A673 (cell line): Measurements from ENCODE around the gene TSSC4. TPM values are rescaled to one million over a fixed set of nuclear protein-coding genes. Genes with fewer than 3 reads are reported as not detected.

Source experiments
- BruUV-seq: library from RNA; stranded (reverse); fragments of 400-500 nt; replicated peaks from 2 replicates; lab custom pipeline; 2021; lab: Mats Ljungman, UMichigan
- CTCF ChIA-PET: fragments of 300-600 bp; sonication (Branson Sonifier 250); formaldehyde crosslinking; loops from one replicate; lab custom pipeline; 2022; ENCODE audit warnings: antibody characterized with exemption; lab: Charles Lee
- POLR2A ChIA-PET: fragments of 300-600 bp; sonication (Branson Sonifier 250); formaldehyde crosslinking; loops from one replicate; lab custom pipeline; 2022; ENCODE audit warnings: antibody characterized with exemption; ENCODE audit not compliant: low non-redundant PET; lab: Charles Lee
- DNase-seq: peaks from one replicate; pipeline ENCODE4 v3.0.0-alpha.2; 2015; ENCODE audit warnings: low spot score
- H3K27ac ChIP-seq: fragments of 200-600 bp; sonication (generic); 2 replicates; pipeline ENCODE4 v1.5.1; 2016; ENCODE audit warnings: mixed run types, low read depth, mild to moderate bottlenecking, mixed read lengths, antibody characterized with exemption, low read length; ENCODE audit not compliant: poor library complexity, severe bottlenecking
- H3K27me3 ChIP-seq: fragments of 200-600 bp; sonication (generic); replicated peaks from 2 replicates; pipeline ENCODE4 v1.6.1; 2017; ENCODE audit warnings: mixed run types, low read depth, mild to moderate bottlenecking, mixed read lengths, antibody characterized with exemption, low read length; ENCODE audit not compliant: insufficient read depth, poor library complexity
- H3K36me3 ChIP-seq: fragments of 200-600 bp; sonication (generic); 2 replicates; pipeline ENCODE4 v1.6.1; 2016; ENCODE audit warnings: mixed run types, mild to moderate bottlenecking, mixed read lengths, antibody characterized with exemption, low read length; ENCODE audit not compliant: insufficient read depth, poor library complexity, severe bottlenecking
- H3K4me1 ChIP-seq: fragments of 200-600 bp; sonication (generic); 2 replicates; pipeline ENCODE4 v1.6.1; 2017; ENCODE audit warnings: mixed run types, mild to moderate bottlenecking, mixed read lengths, antibody characterized with exemption, low read length; ENCODE audit not compliant: insufficient read depth, poor library complexity, severe bottlenecking
- H3K4me3 ChIP-seq: fragments of 200-600 bp; sonication (generic); 2 replicates; pipeline ENCODE4 v1.5.1; 2016; ENCODE audit warnings: low read depth, mixed run types, mild to moderate bottlenecking, mixed read lengths, low read length; ENCODE audit not compliant: poor library complexity, severe bottlenecking
- H3K9me3 ChIP-seq: fragments of 200-600 bp; sonication (generic); 2 replicates; pipeline ENCODE4 v1.6.1; 2016; ENCODE audit warnings: mixed run types, low read depth, mild to moderate bottlenecking, mixed read lengths, antibody characterized with exemption, low read length; ENCODE audit not compliant: poor library complexity, severe bottlenecking
- CTCF ChIP-seq: fragments of 300-800, 200-600 bp; sonication (generic); conservative IDR thresholded peaks from 2 replicates; pipeline ENCODE4 v1.5.1; 2017; ENCODE audit warnings: low read depth, mild to moderate bottlenecking, antibody characterized with exemption, low read length, moderate library complexity, mixed read lengths
- EZH2 ChIP-seq: fragments of 200-600 bp; sonication (generic); IDR thresholded peaks from 2 replicates; pipeline ENCODE4 v1.6.1; 2017; ENCODE audit warnings: borderline replicate concordance, low read depth, mild to moderate bottlenecking, mixed read lengths, antibody characterized with exemption, low read length; ENCODE audit not compliant: poor library complexity, severe bottlenecking
- intact Hi-C: fragments of 100-400 bp; cut with micrococcal nuclease; formaldehyde crosslinking; loops from one replicate; pipeline ENCODE4 v1.10.0; 2022; ENCODE audit not compliant: unreplicated experiment
- total RNA-seq: library from RNA; stranded (reverse); gene quantifications from 2 replicates; pipeline ENCODE4 v1.2.3, GENCODE V29; 2021

The TSSC4 gene
- total RNA-seq, 1 experiment from 2014 or later = 46.8 TPM

GRCh38 chr11:2361565-2361964 is 39.0 kb upstream of the TSSC4 start:
- ChIA-PET POLR2A (no interaction called here), CTCF (no interaction called here)
- no peaks in the 10 kb centered on the region for H3K4me1 ChIP-seq
- intact Hi-C loops = no loop called here
- H3K4me3 ChIP-seq = no peak overlapping the region
- H3K27ac ChIP-seq = no peak overlapping the region
- BruUV-seq = no TSS peak
- DNase-seq = no peak
- no peaks in the 10 kb centered on the region for H3K27me3 ChIP-seq
- no peaks in the 10 kb centered on the region for H3K36me3 ChIP-seq
- no peak for TF ChIP-seq CTCF
- TF ChIP-seq EZH2 = no peak
- H3K9me3 ChIP-seq = no peaks in the 10 kb centered on the region

GRCh38 chr11:2362414-2362813 is 38.1 kb upstream of the TSSC4 start:
- Histone ChIP-seq H3K9me3 (no peaks in the 10 kb centered on the region), H3K4me1 (no peaks in the 10 kb centered on the region), H3K27ac (no peak overlapping the region), H3K4me3 (no peak overlapping the region), H3K27me3 (no peaks in the 10 kb centered on the region), H3K36me3 (no peaks in the 10 kb centered on the region)
- TF ChIP-seq CTCF = no peak
- TF ChIP-seq EZH2 = no peak
- ChIA-PET POLR2A (no interaction called here), CTCF (no interaction called here)
- DNase-seq = no peak
- intact Hi-C loops = no loop called here
- no TSS peak for BruUV-seq

- no peak for TF ChIP-seq CTCF
- TF ChIP-seq EZH2 = no peak
- no peak for DNase-seq
- intact Hi-C loops = no loop called here
Measured at GRCh38 chr11:2363130-2363529, 37.4 kb upstream of the TSSC4 start.

More at GRCh38 chr11:2363130-2363529, 37.4 kb upstream of the TSSC4 start:
- Histone ChIP-seq H3K27ac (no peak overlapping the region), H3K36me3 (no peaks in the 10 kb centered on the region), H3K4me1 (no peaks in the 10 kb centered on the region), H3K4me3 (no peak overlapping the region), H3K27me3 (no peaks in the 10 kb centered on the region), H3K9me3 (no peaks in the 10 kb centered on the region)
- BruUV-seq = no TSS peak
- ChIA-PET POLR2A (no interaction called here), CTCF (no interaction called here)
